Activated gamma-delta T cell treated with Interleukin-2 at 50 U/mL for 16 hours (primary cell): ENCODE measurements around the gene PRCD.
"Not testable (repeated sequence)": the region's sequence is repeated elsewhere in the genome, so short reads cannot be mapped to it uniquely, and the experiment has no call there.

ENCODE experiments used
- DNase-seq: peaks from one replicate; pipeline ENCODE4 v3.0.0-alpha.2; 2020

Gene PRCD

DNA sequence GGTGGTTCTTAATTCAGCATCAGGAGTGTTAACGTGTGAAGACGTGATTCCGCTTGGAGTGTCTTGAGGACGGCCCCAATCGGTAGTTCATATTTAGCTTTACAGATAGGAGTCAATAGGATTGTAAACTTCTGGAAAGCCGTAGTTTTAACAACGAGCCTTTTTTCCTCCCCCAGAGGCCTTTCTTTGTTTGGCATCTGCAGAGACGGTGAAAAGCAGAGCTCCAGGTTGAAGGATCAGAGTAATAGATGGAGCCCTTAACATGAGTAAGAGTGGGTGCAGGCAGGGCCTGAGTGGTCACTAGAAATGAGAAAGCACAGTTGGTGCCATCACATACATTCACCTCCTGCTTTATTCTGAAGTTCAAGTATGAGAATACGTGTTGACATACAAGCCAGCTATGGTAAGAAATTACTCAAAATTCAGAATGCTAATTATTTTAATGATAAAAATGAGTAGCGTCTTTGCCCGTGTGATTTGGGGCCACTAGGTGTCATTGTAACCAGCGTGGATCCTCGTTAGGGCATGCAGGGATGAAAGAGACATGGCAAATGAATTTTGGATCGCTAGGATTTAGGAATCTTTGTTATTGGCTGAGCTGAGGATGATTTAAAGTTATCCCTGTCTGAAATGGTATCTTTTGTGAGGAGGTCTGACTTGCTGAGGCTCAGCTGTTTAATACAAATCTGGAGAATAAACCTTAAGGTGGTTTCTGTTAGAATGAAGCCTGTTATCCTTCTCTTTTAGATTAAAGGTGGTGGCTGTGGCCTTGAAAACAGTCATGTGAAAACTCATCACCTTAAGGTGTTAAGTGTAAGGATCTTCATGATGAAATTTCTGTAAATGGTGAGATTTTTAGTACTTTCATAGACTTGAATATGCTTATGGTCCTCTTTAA lies 18.6 kb downstream of the PRCD start:
- DNase-seq: no peak

DNA sequence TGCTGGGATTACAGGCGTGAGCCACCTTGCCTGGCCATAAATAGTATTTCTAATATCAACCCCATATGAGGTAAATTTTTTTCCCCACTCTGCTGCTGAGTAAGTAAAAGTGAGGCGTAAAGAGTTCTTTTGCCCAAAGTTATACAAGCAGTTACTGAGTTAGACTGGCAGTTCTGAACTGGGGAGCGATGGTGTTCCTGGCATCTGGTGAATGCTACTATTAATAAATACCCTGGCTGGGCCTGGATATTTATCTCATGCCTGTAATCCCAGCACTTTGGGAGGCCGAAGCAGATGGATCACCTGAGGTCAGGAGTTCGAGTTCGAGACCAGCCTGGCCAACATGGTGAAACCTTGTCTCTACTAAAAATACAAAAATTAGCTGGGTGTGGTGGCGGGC lies 19.6 kb downstream of the PRCD start:
- not testable (repeated sequence) for DNase-seq

- no peak for DNase-seq
These were observed 20.4 kb downstream of the PRCD start for GRCh38 chr17:76560036-76560876.

DNA sequence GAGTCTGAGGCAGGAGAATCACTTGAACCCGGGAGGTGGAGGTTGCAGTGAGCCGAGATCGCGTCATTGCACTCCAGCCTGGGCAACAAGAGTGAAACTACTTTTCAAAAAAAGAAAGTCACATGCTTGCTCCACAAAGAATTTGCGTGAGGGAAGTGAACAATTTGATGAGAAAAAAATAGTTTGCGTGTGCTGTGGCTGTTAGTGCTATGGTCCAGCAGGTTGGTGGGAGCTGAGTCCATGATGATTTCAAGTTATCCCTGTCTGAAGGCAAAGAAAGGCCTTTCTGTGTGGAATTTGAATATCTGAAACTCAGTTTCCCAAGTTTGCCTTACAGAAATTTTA lies 21.0 kb downstream of the PRCD start:
- no peak for DNase-seq

GRCh38 chr17:76561332-76561731 lies 21.5 kb downstream of the PRCD start:
- no peak for DNase-seq

- no peak for DNase-seq
These were observed 22.0 kb downstream of the PRCD start for GRCh38 chr17:76561799-76562268.

DNA sequence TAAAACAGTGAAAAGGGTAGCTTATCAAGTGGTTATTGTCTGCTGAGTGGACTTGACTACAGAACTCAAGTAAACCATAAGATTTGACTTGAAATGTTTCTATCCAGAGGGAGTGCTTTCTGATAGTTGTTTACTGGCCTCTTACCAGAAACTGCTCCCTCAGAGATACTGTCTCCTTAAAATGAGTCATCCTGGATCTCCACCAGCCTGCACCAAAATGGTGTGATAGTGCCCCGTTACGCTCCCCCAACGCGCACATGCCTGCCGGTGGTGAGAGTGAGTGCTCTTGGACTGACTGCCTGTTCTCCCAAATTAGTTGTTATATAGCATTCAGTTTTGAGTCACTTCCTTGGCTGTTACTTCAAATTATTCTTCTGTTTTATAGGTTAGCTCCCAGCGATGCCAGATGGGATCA lies 22.9 kb downstream of the PRCD start:
- no peak for DNase-seq

DNA sequence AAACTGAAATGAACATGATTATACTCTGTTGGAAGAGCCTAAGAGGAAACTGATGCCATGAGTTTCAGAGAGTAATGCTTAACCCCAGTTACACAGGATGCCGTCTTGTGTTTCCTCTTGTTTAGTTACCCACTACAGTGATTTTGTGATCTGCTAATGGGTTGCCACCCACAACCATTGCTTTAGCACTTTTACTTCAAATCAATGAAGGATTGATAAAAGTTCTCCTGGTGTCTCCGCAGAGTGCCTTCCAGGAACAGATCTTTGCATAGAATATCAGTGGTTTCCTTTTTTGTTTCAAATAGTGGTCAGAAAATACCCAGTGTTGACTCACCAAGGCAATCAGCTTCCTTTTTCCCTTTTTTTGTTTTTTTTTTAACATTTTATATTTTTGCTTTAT lies 23.5 kb downstream of the PRCD start:
- not testable (repeated sequence) for DNase-seq

DNA sequence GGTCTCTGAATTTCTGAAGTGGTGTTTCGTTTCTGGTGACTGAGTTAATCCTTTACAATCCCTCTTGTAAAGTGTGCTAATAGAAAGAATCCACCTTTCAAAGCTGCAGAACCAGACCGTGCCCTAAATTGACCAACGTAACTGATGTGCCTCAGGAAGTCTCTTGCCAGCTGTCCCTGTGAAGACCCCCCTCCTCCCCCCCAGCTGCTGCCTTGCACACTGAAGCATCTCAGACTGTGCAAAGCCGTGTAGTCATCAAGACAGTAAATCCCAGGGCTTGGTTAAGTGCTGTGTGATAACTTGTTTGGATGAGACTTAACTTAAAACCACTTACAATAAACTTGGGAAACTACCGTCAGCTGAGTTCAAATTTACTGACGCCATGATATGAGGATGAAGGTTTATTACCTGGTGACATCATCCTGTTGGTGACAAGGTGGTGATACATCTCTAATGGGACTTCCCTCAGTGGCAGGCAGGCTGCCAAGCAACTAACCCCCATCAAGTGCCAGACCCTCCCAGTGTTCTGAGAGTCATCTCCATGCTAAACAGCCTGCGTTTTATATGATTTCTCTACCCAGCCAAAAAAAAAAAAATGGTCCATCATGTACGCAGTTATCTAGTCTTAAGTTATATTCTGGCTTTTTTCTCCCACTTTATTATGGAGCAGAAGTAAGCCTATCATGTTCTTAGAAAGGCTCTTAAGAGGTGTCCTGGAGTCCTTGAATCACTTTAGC lies 25.3 kb downstream of the PRCD start:
- DNase-seq: not testable (repeated sequence)

- DNase-seq: no peak
These were observed 26.1 kb downstream of the PRCD start for GRCh38 chr17:76565728-76566612.

- DNase-seq: no peak
These were observed 26.7 kb downstream of the PRCD start for GRCh38 chr17:76566613-76566943.

GRCh38 chr17:76566988-76567431 lies 27.2 kb downstream of the PRCD start:
- no peak for DNase-seq

- DNase-seq: no peak
These were observed 28.0 kb downstream of the PRCD start for GRCh38 chr17:76567634-76568432.

GRCh38 chr17:76568811-76569221 lies 29.0 kb downstream of the PRCD start:
- DNase-seq: no peak

DNA sequence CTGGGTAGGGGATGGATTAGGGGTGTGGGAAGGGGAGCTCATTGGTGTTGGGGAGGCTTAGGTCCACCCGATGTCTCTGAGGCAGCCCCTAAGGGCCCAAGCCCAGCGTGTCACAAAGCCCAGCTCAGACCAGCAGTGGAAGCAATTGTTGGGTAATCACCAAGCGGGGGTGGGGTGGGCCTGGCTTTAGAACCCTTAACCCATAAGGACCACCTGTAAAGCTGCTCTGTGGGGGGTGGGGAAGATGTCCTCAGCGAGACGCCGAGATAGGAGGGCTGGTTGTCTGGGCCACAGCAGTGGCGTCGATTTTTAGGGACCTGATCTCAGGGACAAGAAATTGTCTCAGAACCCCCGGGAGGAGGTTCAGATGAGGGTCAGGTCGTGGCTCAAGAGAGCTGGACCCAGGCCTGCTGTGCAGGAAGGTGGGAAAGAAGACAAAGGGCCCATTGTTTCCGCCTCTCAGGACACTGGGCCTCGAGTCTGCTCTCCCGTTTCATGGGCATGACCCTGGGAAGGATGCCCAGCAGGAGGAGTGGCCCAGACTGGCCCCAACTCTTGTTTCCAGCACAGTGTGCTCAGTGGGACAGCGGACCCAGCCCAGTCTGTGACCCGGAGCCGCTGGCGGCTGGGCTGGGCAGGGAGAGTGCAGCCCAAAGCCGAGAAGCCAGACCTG lies 29.9 kb downstream of the PRCD start:
- DNase-seq: no peak

DNA sequence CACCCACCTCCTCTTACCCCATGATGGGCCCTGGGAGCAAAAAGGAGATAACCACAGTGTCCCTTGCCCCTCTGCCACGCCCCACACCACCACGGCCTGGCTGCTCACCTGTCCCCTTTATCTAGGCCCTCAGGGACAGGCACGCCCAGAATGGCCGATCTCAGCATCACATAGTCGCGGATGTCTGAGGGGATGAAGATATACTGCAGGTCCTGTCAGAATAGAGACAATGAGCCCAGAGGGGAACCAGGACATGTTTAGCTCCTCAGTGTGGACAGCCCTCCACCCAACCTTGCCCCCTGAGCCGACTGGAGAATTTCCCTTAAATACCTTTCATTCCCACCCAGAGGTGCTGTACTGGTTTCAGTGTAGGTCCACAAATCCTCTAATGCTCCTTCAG lies 30.6 kb downstream of the PRCD start:
- DNase-seq: no peak

DNA sequence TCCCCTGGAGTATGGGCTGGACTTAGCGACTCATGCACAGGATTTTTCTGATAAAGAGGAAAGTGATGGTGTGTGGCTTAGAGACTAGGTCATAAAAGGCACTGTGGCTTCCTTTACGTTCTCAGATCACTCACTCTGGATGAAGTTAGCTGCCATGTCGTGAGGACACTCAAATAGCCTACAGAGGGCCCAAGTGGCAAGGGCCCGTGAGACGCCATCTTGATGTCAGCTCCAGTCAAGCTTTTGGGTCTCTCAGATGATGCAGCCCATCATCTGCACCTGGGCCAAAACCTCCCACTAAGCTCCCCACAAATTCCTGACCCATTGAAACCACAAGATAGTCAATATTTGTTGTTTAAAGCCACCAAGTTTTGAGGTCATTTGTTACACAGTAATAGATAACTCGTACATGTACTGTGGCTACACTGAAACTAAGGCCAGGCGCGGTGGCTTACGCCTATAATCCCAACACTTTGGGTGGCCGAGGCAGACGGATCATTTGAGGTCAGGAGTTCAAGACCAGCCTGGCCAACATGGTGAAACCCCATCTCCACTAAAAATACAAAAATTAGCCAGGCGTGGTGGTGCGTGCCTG lies 31.1 kb downstream of the PRCD start:
- no peak for DNase-seq

GRCh38 chr17:76572201-76572910 lies 32.5 kb downstream of the PRCD start:
- DNase-seq: no peak

DNA sequence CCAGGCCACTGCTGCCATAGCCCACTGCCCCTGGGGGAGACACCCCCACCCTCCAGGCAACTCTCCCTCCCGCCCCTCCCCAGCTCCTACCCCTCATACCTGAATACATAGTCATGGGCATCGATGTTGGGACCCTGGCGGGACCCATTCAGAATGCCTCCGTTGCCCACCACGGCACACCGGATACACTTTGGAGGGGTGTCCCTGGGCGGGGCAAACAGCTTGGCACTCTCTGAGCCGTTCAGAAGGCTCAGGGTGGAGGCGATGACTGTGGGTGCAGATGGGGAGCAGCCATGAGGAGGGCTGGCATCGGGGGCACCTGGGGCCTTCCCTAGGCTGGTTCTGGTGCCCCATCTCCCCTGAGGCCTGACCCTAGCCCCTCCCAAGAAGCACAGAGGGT lies 33.3 kb downstream of the PRCD start:
- no peak for DNase-seq

DNA sequence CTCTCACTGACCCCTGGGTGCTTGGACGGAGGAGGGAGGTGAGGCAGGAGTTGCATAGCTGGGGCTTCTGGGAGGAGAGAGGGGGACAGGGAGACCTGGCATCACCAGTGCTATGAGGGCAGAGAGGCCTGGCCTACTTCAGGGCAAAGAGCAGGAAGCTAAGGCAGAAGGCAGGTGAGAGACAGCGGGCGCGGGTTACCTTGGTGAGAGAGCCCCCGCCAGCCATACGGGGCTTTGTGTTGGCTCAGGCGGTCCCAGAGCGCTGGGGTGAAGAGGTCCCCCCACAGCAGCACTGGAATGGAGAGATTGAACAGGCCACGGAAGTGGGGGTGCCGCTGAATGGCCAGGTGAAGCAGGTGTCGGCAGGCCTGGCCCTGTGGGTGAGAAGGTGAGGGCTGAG lies 34.3 kb downstream of the PRCD start:
- DNase-seq: no peak
